ENCODE results near the gene ALOX12B. TPM values are rescaled to one million over a fixed set of nuclear protein-coding genes. Genes with fewer than 3 reads are reported as not detected.
"Not testable (repeated sequence)": the region's sequence is repeated elsewhere in the genome, so short reads cannot be mapped to it uniquely, and the experiment has no call there.

Gene ALOX12B
- total RNA-seq, 6 experiments from 2014 or later = not detected

DNA sequence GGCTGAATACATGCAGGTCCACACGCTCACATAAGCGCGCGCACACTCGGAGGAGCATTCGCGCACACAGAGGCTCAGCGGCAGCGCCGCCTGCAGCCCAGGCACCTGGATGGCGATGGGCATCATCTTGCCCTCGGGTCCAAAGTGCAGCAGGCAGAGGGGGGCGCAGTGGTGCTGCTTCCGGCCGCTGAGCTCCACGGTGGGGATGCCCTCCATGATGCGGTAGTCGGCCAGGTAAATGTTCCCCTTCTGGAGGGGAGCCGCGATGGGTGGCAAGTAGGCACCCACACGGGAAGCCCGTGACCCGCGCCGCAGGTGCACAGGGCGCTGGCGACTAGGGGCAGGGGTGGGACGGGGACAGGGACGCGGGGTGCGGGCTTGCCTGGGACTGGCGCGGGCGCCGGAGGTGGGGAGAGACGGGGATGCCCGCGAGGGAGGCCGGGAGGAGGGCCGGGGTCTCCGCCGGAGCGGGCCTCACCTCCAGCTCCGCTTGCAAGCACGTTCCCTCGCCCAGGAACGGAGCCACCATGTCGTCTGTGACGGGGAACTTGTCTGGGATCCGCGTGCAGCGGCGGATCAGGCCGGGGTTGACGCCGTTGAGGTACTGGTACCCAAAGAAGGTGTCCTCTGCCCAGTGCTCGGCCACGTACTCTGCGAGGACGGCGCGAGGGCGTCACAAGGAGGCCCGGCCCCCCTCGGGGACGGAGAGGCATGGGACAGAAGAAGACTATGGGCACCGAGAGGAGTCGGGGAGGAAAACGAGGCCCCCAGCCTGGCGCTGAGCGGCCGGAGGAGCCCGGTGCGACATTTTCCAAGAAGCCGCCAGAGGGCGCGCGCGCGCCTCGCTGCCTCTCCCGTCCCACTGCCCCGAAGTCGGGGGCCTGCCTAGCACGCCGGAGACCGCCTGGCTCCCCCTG is 8.0 kb downstream of the ALOX12B start:
- peak; percentile 85 for TF ChIP-seq CTCF (IDR thresholded peaks at IDR 0.05)
- H3K36me3 Mint-ChIP-seq (ENCODE audit: low read depth) = no peaks in the 10 kb centered on the region
- peak overlapping the region; percentile 81 for H3K4me3 Mint-ChIP-seq
- H3K27me3 Mint-ChIP-seq (ENCODE audit: insufficient read depth) = peaks cover 64% of the 10 kb centered on the region
- H3K9me3 Mint-ChIP-seq = no peaks in the 10 kb centered on the region
- peaks cover 5% of the 10 kb centered on the region; the same call in 1 of the 2 replicates for H3K4me1 Mint-ChIP-seq (ENCODE audit: low read depth)
- H3K27ac Mint-ChIP-seq = no peak overlapping the region
- no peak for DNase-seq

DNA sequence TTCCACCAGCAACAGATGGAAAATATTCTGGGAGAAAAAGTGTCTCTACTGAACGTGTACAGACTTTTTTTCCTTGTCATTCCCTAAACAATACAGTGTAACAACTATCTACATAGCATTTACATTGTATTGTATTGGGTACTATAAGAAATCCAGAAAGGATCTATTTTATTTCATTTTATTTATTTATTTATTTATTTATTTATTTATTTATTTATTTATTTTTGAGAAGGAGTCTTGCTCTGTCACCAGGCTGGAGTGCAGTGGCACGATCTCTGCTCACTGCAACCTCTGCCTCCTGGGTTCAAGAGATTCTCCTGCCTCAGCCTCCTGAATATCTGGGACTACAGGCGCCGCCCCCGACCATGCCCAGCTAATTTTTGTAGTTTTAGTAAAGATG is 9.6 kb downstream of the ALOX12B start:
- peaks cover 76% of the 10 kb centered on the region for H3K27me3 Mint-ChIP-seq (ENCODE audit: insufficient read depth)
- DNase-seq; H3K4me3 Mint-ChIP-seq; H3K36me3 Mint-ChIP-seq (ENCODE audit: low read depth); H3K27ac Mint-ChIP-seq; H3K9me3 Mint-ChIP-seq: not testable (repeated sequence)
- peaks cover 10% of the 10 kb centered on the region for H3K4me1 Mint-ChIP-seq (ENCODE audit: low read depth)

GRCh38 chr17:8076502-8077266 is 10.8 kb downstream of the ALOX12B start:
- peaks cover 76% of the 10 kb centered on the region for H3K27me3 Mint-ChIP-seq (ENCODE audit: insufficient read depth)
- no peak for DNase-seq
- no peaks in the 10 kb centered on the region for H3K36me3 Mint-ChIP-seq (ENCODE audit: low read depth)
- TF ChIP-seq CTCF (IDR thresholded peaks at IDR 0.05) = no peak
- H3K27ac Mint-ChIP-seq = no peak overlapping the region
- no peaks in the 10 kb centered on the region for H3K9me3 Mint-ChIP-seq
- H3K4me1 Mint-ChIP-seq (ENCODE audit: low read depth) = peaks cover 17% of the 10 kb centered on the region
- no peak overlapping the region for H3K4me3 Mint-ChIP-seq

GRCh38 chr17:8075574-8076342 is 11.8 kb downstream of the ALOX12B start:
- peaks cover 79% of the 10 kb centered on the region for H3K27me3 Mint-ChIP-seq (ENCODE audit: insufficient read depth)
- H3K36me3 Mint-ChIP-seq (ENCODE audit: low read depth) = no peaks in the 10 kb centered on the region
- no peak overlapping the region for H3K27ac Mint-ChIP-seq
- H3K9me3 Mint-ChIP-seq = no peaks in the 10 kb centered on the region
- no peak for TF ChIP-seq CTCF (IDR thresholded peaks at IDR 0.05)
- no peak for DNase-seq
- no peak overlapping the region for H3K4me3 Mint-ChIP-seq
- peaks cover 17% of the 10 kb centered on the region for H3K4me1 Mint-ChIP-seq (ENCODE audit: low read depth)

DNA sequence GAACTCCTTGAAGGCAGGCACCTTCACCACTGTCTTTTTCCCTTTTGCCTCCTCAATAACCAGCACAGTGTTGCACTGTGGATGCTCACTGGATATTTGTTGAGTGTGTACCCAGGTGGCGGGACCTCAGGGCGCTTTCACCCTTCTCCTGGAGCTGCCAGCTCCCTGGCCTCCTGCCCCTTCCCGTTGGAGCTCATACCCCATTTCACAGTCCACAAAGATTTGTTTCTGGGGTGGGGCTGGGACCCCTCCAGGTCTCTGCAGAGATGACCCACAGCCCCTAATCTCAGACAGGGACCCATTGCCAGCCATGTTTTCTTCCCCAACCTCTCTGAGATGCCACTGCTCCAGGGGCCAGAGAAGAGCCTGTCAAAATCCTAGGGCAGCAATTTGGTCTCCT is 12.4 kb downstream of the ALOX12B start:
- H3K27ac Mint-ChIP-seq = no peak overlapping the region

More for the DNA sequence above, 12.4 kb downstream of the ALOX12B start:
- no peak for DNase-seq
- Mint-ChIP-seq H3K27me3 (ENCODE audit: insufficient read depth) (peaks cover 80% of the 10 kb centered on the region), H3K4me3 (no peak overlapping the region), H3K4me1 (ENCODE audit: low read depth) (peaks cover 17% of the 10 kb centered on the region), H3K9me3 (no peaks in the 10 kb centered on the region), H3K36me3 (ENCODE audit: low read depth) (no peaks in the 10 kb centered on the region)
- TF ChIP-seq CTCF (IDR thresholded peaks at IDR 0.05) = no peak
